ENCODE data around the gene FAH.

FAH gene

GRCh38 chr15:80202016-80202315, 49.2 kb downstream of the FAH start:
- no peak for DNase-seq

GRCh38 chr15:80202641-80203360, 50.0 kb downstream of the FAH start:
- DNase-seq, result no peak

- no peak for DNase-seq
These were observed 50.6 kb downstream of the FAH start for GRCh38 chr15:80203361-80203885.

GRCh38 chr15:80204231-80204630, 51.4 kb downstream of the FAH start:
- no peak for DNase-seq

- DNase-seq, result no peak
These were observed 55.1 kb downstream of the FAH start for GRCh38 chr15:80207887-80208286.

DNA sequence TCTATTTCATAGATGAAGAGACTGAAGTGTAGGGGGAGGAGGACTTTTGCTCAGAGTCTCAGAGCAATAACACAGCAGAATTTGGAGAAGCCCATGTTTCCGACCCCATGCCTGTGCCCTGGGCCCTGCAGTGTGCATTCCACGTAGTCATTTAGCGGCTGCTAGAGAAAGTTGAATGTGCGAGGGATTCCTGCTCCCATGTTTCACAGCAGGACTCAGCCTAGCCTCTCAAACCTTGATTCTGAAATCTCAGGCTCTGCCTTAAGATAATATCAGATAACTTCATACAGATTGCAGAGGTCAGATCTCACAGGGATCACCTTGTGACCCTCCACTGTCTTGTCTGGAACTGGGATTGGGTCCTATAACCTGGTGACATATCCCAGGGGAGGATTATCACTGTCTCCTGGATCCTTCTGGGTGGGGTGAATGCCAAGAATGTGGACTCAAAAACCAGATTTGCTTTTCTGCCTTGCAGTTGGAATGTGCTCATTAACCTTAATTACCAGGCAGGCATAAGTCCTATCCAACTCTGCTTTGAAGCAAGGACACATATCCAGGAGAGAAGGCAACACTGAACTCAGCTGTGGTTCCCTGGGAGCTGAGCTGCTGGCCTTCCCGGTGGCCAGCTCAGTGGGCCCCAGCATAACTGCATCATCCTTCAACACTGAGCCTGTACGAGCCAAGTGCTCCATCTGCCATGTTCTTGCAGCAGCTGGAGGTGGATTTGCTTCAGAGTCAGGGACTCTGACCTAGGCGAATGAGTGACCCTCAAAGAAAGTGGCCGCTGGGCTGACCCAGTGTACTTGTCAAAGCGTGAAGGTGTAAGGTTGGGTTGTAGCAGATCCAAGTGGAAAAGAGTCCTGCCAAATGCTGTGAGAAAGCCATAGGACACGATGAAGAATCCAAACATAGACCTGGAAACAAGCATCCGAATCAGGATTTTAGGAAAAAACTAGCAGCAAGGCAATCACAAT, 56.2 kb downstream of the FAH start:
- no peak for DNase-seq

- DNase-seq, result no peak
These were observed 58.1 kb downstream of the FAH start for GRCh38 chr15:80210611-80211573.

DNA sequence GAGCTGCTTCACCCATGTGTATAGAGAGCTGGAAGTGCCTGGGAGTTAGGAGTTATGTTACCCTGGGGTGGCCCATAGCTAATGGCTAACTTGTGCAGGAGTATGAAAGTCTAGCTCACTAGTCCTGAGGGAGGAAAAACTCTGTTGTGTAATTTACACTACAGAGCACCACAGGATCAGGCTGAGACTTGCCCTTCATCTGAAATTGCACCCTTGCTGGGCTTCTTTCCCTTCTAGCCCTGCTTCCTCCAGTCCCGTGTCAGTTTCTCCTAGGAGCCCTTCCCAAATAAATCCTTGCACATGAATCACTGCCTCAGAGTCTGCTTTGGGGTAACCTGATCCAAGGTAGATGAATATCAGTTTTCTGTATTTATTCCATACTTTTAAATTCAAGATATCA, 59.2 kb downstream of the FAH start:
- DNase-seq, result no peak

GRCh38 chr15:80214910-80215309, 62.1 kb downstream of the FAH start:
- no peak for DNase-seq

DNA sequence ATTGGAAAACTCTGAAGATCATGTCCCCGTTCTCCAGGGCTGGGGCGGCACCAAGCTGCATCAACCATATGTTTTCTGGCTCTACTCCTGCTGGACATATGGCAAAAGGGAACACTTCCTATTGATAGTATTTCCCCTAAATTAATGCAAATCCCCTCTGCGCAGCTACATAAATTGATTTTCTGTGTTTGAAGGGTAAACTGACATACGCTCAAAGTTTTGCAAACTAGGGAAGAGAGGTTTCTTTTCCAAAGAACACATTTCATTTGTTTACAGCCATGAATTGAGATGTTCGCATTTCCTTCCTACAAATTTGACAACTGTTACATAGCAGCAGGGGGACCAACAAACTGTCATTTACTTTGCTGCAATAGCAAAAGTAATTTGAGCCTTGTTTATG, 63.3 kb downstream of the FAH start:
- no peak for DNase-seq

DNA sequence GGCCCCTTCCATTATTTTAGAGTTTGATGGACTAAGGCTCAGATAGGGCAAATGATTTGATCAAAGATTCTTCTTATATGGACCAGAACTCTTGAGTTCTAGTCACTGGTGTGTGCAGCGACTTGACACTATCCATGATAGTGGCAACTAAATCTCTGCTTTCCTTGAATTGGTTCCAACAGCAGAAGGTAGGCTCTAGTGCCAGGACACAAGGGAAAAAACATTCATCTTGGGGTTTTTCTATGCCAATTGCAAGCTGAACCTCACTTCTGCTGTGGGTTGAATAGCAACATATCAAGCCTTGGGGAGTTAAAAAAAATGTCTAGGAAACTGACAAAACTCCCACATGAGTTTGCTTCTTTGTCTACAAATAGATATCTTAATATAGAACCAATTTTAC, 64.1 kb downstream of the FAH start:
- no peak for DNase-seq

DNA sequence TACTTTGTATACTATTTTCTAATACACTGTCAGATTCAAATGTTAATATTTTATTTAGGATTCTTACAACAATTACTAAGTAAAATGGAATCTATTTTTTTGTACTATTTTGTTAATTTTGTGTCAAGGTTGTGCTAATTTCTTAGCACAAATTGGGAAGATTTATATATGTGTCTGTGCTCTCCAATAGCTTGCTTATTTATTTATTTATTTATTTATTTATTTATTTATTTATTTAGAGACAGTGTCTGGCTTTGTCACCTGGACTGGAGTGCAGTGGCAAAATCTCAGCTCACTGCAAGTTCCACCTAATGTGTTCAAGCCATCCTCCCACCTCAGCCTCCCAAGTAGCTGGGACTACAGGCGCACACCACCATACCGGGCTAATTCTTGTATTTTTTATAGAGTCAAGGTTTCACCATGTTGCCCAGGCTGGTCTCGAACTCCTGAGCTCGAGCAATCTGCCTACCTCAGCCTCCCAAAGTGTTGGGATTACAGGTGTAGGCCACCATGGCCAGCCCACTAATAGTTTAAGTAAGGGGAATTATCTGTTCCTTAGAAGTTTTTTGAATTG, 64.6 kb downstream of the FAH start:
- no peak for DNase-seq

DNA sequence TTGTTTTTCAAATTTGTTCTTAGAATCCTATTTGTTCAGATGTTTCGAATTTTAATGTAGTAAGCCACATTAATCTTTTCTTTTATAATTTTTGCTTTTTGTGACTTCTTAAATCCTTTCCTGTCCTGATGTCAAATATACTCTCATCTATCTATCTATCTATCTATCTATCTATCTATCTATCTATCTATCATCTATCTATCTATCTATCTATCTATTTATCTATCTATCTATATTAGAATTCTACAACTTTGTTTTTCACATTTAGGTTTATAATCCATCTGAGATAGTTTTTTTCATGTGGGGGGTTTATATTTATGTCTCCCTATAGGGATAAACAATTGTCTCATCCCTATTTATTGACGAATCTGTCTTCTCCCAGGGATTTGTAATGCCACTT, 67.2 kb downstream of the FAH start:
- DNase-seq, result no peak

DNA sequence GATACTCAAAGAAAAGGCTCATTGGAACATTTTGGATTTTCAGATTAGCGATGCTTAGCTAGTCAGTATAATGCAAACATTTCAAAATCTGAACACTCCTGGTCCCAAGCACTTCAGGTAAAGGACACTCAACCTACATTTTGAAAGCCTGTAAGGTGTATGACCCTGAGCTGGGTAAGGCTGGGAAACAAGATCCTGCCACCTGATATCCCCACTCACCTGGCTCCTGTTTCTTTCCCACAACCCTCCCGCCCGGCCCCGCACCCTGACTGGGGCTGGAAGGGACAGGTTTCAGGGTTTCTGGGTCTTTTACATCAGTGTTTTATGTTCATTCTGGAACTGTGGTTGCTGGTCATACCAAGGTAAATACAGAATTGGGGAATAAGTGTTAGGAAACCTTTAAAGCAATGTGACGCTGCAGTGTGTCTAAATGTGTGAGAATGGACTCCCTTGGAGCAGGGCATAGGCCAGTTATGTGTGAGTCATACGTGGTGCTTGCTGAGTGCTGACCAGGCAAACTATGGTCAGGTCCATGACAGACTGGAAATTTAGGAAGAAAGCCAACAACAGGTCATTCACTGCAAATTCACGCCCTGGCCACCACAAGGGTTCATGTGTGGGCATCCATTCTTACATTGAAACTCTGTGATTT, 76.3 kb downstream of the FAH start:
- no peak for DNase-seq

DNA sequence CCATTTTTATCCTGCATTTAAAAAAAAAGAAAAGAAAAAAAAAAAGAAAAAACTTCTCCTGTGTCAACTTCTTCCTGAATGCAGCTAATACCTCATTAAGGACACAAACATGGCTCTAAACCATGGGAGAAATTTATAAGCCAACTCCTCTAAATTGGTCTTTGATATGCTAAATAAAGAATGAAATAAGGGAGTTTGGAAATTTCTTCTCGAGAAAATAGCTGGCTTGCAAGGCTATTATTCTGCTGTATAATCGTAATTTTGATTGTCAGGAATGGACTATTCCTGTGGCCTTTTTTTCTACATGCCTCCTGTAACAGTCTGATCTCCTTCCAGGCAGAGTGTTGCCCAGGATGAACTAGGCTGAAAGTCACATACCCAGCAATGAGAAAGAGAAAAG, 78.6 kb downstream of the FAH start:
- no peak for DNase-seq

DNA sequence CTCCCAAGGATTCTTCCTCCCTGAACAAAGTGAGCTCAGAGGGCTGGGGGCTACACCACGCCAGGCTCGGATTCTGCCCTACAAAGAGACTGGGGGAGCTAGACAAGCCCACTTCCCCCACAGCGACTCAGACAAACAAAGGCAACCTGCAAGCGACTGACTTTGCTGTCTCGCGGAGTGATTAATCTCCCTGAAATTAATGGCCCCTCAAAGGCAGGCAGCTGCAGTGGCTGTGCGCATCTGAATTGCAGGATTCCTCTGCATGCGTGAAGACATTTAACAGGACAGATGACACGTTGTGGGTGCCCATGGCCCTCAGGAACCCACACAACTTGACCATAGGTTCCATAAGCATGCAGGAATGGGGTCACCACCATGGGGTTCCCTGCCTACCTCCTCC, 80.8 kb downstream of the FAH start:
- no peak for DNase-seq

GRCh38 chr15:80234883-80235282, 82.1 kb downstream of the FAH start:
- peak in 1 of 2 experiments; percentile 24 for DNase-seq

Data from SW 1271 (cell line).